Loucy (cell line): ENCODE data around the gene SHISAL2B.

Experiments
- H2AFZ ChIP-seq: fragments of 200-600 bp; sonication (generic); 2 replicates; pipeline ENCODE4 v1.6.0; 2016; ENCODE audit warnings: antibody characterized with exemption, mild to moderate bottlenecking, low read length, moderate library complexity
- H3F3A ChIP-seq: fragments of 200-600 bp; 2 replicates; pipeline ENCODE4 v1.6.0; 2016; ENCODE audit warnings: antibody characterized with exemption, low read depth, mild to moderate bottlenecking
- H3K27me3 ChIP-seq: fragments of 200-600 bp; sonication (generic); 2 replicates; pipeline ENCODE4 v1.6.1; 2014; ENCODE audit warnings: low read length, mild to moderate bottlenecking; ENCODE audit not compliant: insufficient read depth, poor library complexity, severe bottlenecking
- H3K36me3 ChIP-seq: fragments of 200-600 bp; sonication (generic); 2 replicates; pipeline ENCODE4 v1.6.1; 2016; ENCODE audit warnings: low read length; ENCODE audit not compliant: insufficient read depth
- H3K4me1 ChIP-seq: fragments of 200-600 bp; sonication (generic); 2 replicates; pipeline ENCODE4 v1.5.1; 2014; ENCODE audit warnings: low read length, mild to moderate bottlenecking; ENCODE audit not compliant: insufficient read depth, poor library complexity, severe bottlenecking
- H3K4me2 ChIP-seq: fragments of 200-600 bp; sonication (generic); 2 replicates; pipeline ENCODE4 v1.6.0; 2014; ENCODE audit warnings: antibody characterized with exemption, low read length, low read depth, mild to moderate bottlenecking; ENCODE audit not compliant: poor library complexity, severe bottlenecking
- H3K4me3 ChIP-seq: fragments of 200-600 bp; sonication (generic); 2 replicates; pipeline ENCODE4 v1.5.1; 2014; ENCODE audit warnings: low read length, mild to moderate bottlenecking, mixed read lengths; ENCODE audit not compliant: poor library complexity, severe bottlenecking
- H3K79me2 ChIP-seq: fragments of 200-600 bp; sonication (generic); 2 replicates; pipeline ENCODE4 v1.6.1; 2014; ENCODE audit warnings: low read length; ENCODE audit not compliant: insufficient read depth
- H3K9ac ChIP-seq: fragments of 200-600 bp; sonication (generic); 2 replicates; pipeline ENCODE4 v1.6.0; 2014; ENCODE audit warnings: mild to moderate bottlenecking, low read depth, low read length, moderate library complexity; ENCODE audit not compliant: poor library complexity, severe bottlenecking
- H3K9me2 ChIP-seq: fragments of 200-600 bp; sonication (generic); replicated peaks from 2 replicates; pipeline ENCODE4 v1.6.1; 2016; ENCODE audit warnings: low read depth, low read length, mixed read lengths
- H3K9me3 ChIP-seq: fragments of 200-600 bp; sonication (generic); 2 replicates; pipeline ENCODE4 v1.6.1; 2014; ENCODE audit warnings: mild to moderate bottlenecking, antibody characterized with exemption, low read length, low read depth; ENCODE audit not compliant: insufficient read depth
- H4K20me1 ChIP-seq: fragments of 200-600 bp; sonication (generic); 2 replicates; pipeline ENCODE4 v1.6.0; 2014; ENCODE audit warnings: antibody characterized with exemption, low read length, mild to moderate bottlenecking; ENCODE audit not compliant: insufficient read depth, poor library complexity, severe bottlenecking
- CTCF ChIP-seq: fragments of 200-600 bp; sonication (generic); conservative IDR thresholded peaks from 2 replicates; pipeline ENCODE4 v1.5.1; 2014; ENCODE audit warnings: mild to moderate bottlenecking, antibody characterized with exemption, low read length
- EZH2phosphoT487 ChIP-seq: fragments of 200-600 bp; IDR thresholded peaks from 2 replicates; pipeline ENCODE4 v1.6.1; 2018; ENCODE audit warnings: antibody characterized with exemption, mild to moderate bottlenecking, moderate library complexity, borderline replicate concordance

Gene SHISAL2B

DNA sequence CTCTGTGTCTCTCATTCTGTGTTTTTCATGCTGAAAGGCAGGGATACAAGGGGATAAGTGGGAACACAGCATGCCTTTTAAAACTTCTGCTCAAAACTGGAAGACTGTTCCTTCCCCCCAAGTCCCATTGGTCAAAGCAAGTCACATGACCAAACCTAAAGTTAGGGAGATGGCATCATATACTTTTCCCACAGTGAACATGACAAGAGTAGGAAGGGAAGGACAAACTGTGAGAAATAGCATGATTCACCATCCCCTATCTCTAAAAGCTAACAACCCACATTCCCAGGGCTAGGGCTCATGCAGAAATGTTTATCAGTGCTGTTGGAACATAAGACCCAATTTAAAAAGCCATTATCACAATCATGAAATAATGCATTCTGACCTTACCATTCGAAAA, 24.2 kb upstream of the SHISAL2B start:
- no peak overlapping the region for H3K4me2 ChIP-seq
- no peak for TF ChIP-seq EZH2phosphoT487
- TF ChIP-seq CTCF: no peak
- H3K4me3 ChIP-seq: no peak overlapping the region
- H3K9me2 ChIP-seq: no peaks in the 10 kb centered on the region
- H3K27me3 ChIP-seq: no peaks in the 10 kb centered on the region
- no peaks in the 10 kb centered on the region for H4K20me1 ChIP-seq
- H2AFZ ChIP-seq: no peak overlapping the region; the same call in 1 of the 2 replicates
- no peaks in the 10 kb centered on the region for H3K36me3 ChIP-seq
- no peak overlapping the region for H3K9ac ChIP-seq
- H3K79me2 ChIP-seq: no peaks in the 10 kb centered on the region
- no peaks in the 10 kb centered on the region for H3K4me1 ChIP-seq
- H3K9me3 ChIP-seq: no peaks in the 10 kb centered on the region
- no peaks in the 10 kb centered on the region for H3F3A ChIP-seq

DNA sequence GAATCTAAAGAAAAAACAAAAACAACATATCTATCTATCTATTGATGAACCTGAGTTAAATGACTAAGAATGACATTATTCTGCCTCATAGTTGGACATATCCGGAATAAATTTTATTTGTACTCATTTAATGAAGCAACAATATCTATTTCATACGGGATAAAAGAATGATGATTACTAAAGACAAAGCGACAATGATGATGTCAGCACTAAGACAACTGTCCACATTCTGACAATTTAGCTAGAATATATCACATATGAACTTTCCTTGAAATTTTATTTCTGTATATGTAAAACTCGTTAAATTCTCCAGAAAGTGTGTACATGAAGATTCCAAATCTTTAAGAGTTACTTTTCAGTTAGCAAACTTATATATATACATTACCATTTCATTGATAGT, 23.2 kb upstream of the SHISAL2B start:
- Histone ChIP-seq H3K4me3 (no peak overlapping the region), H3K9me3 (no peaks in the 10 kb centered on the region), H2AFZ (no peak overlapping the region), H3K79me2 (no peaks in the 10 kb centered on the region), H3K4me1 (no peaks in the 10 kb centered on the region), H3K9me2 (no peaks in the 10 kb centered on the region), H3K36me3 (no peaks in the 10 kb centered on the region), H3F3A (no peaks in the 10 kb centered on the region), H3K9ac (no peak overlapping the region), H3K4me2 (no peak overlapping the region), H3K27me3 (no peaks in the 10 kb centered on the region), H4K20me1 (no peaks in the 10 kb centered on the region)
- TF ChIP-seq EZH2phosphoT487 (no peak), CTCF (no peak)

GRCh38 chr5:64670277-64670676, 20.0 kb upstream of the SHISAL2B start:
- Histone ChIP-seq H3K9ac (no peak overlapping the region), H3K4me1 (no peaks in the 10 kb centered on the region), H3F3A (no peaks in the 10 kb centered on the region), H3K4me2 (no peak overlapping the region), H3K27me3 (no peaks in the 10 kb centered on the region), H3K4me3 (no peak overlapping the region), H4K20me1 (no peaks in the 10 kb centered on the region), H2AFZ (no peak overlapping the region), H3K9me3 (no peaks in the 10 kb centered on the region), H3K36me3 (no peaks in the 10 kb centered on the region), H3K9me2 (no peaks in the 10 kb centered on the region), H3K79me2 (no peaks in the 10 kb centered on the region)
- TF ChIP-seq EZH2phosphoT487: no peak
- TF ChIP-seq CTCF: no peak
